ENCODE data around the gene SLC5A2. TPM values are rescaled to one million over a fixed set of nuclear protein-coding genes. Genes with fewer than 3 reads are reported as not detected.
"Not testable (repeated sequence)": the region's sequence is repeated elsewhere in the genome, so short reads cannot be mapped to it uniquely, and the experiment has no call there.

The SLC5A2 gene
- total and polyA plus RNA-seq, 2 of the 13 experiments (the other 11 are each of a cell fraction or from before 2014, with no cell fraction given): 0.24 to 0.97 TPM

- WGBS (ENCODE audit: low lambda C conversion rate): 3% methylated on average over 4 of the region's 4 CpGs
- in situ Hi-C loops (cut with HindIII; ENCODE audit: extremely low pct_ligation_motif_present, low pct_unique_long_range_greater_than_20kb): loop anchor here (25.0 kb wide), 1 partner anchor 227 kb away; the partner anchor contains the start of genes PYCARD, PYDC1 and TRIM72
- H3K4me1 ChIP-seq (ENCODE audit: insufficient read depth, low read length); CTCF ChIA-PET (ENCODE audit: low intra/inter-chr PET ratio, low total read pairs); H3K4me2 ChIP-seq (ENCODE audit: low read depth, low read length); intact Hi-C loops (cut with micrococcal nuclease; ENCODE audit: unreplicated experiment); H4K20me1 ChIP-seq (ENCODE audit: insufficient read depth, low read length); FAIRE-seq; H3K36me3 ChIP-seq (replicated peaks in 1 of 2; ENCODE audit: control insufficient read depth in 1 of 2, insufficient read depth in 2 of 2, low read length in 2 of 2); H3K27ac ChIP-seq (ENCODE audit: extremely low read length, insufficient read depth, low read length); BruUV-seq (replicated peaks); H3K4me3 ChIP-seq (replicated peaks in 1 of 3; ENCODE audit: insufficient read depth in 1 of 3, low read depth in 2 of 3, low read length in 3 of 3); H3K9me3 ChIP-seq (ENCODE audit: low read length); H2AFZ ChIP-seq (ENCODE audit: low read length); H3K9ac ChIP-seq (ENCODE audit: insufficient read depth, low read depth, low read length); POLR2A ChIA-PET; ATAC-seq; DNase-seq (ENCODE audit: low spot score); H3K79me2 ChIP-seq (ENCODE audit: insufficient read depth, low read length): not testable (repeated sequence)
- peaks cover 1 to 19% of the 10 kb centered on the region in 2 experiments; a peak in 2 of 5 replicates for H3K27me3 ChIP-seq (ENCODE audit: control insufficient read depth in 1 of 2, insufficient read depth in 2 of 2, low read length in 2 of 2)
Observed at GRCh38 chr16:31439023-31439422, 43.9 kb upstream of the SLC5A2 start.

GRCh38 chr16:31439519-31439918 is 43.4 kb upstream of the SLC5A2 start:
- Histone ChIP-seq H3K4me3 (replicated peaks in 1 of 3; ENCODE audit: insufficient read depth in 1 of 3, low read depth in 2 of 3, low read length in 3 of 3) (no peak overlapping the region), H4K20me1 (ENCODE audit: insufficient read depth, low read length) (no peaks in the 10 kb centered on the region), H3K27ac (ENCODE audit: extremely low read length, insufficient read depth, low read length) (no peak overlapping the region), H3K9me3 (ENCODE audit: low read length) (no peaks in the 10 kb centered on the region), H3K4me2 (ENCODE audit: low read depth, low read length) (no peak overlapping the region), H3K9ac (ENCODE audit: insufficient read depth, low read depth, low read length) (no peak overlapping the region), H3K36me3 (replicated peaks in 1 of 2; ENCODE audit: control insufficient read depth in 1 of 2, insufficient read depth in 2 of 2, low read length in 2 of 2) (no peaks in the 10 kb centered on the region), H3K4me1 (ENCODE audit: insufficient read depth, low read length) (peaks cover 6% of the 10 kb centered on the region; the same call in 1 of the 2 replicates), H3K79me2 (ENCODE audit: insufficient read depth, low read length) (no peaks in the 10 kb centered on the region), H2AFZ (ENCODE audit: low read length) (no peak overlapping the region), H3K27me3 (ENCODE audit: control insufficient read depth in 1 of 2, insufficient read depth in 2 of 2, low read length in 2 of 2) (peaks cover 1 to 19% of the 10 kb centered on the region in 2 experiments; a peak in 2 of 5 replicates)
- in situ Hi-C loops (cut with HindIII; ENCODE audit: extremely low pct_ligation_motif_present, low pct_unique_long_range_greater_than_20kb) (loop anchor here (25.0 kb wide), 1 partner anchor 227 kb away; the partner anchor contains the start of genes PYCARD, PYDC1 and TRIM72), intact Hi-C loops (cut with micrococcal nuclease; ENCODE audit: unreplicated experiment) (no loop called here)
- WGBS (ENCODE audit: low lambda C conversion rate): 49% methylated on average over 3 of the region's 3 CpGs
- POLR2A ChIA-PET: interaction anchor here (1.3 kb wide), 1 partner anchor 14 kb away, joined by 4 read pairs; no protein-coding TSS in a partner anchor
- CTCF ChIA-PET (ENCODE audit: low intra/inter-chr PET ratio, low total read pairs): no interaction called here
- DNase-seq (ENCODE audit: low spot score) (no peak), FAIRE-seq (no peak), ATAC-seq (no peak)
- BruUV-seq (replicated peaks): no TSS peak
- TF ChIP-seq ZMYM2 (CRISPR knock-in tag; IDR thresholded peaks at IDR 0.05) (no peak), RARA (CRISPR knock-in tag; IDR thresholded peaks at IDR 0.05) (no peak), ZNF414 (CRISPR knock-in tag; IDR thresholded peaks at IDR 0.05) (no peak), SPEN (CRISPR knock-in tag; IDR thresholded peaks at IDR 0.05; ENCODE audit: low read depth) (no peak), ZBTB7B (CRISPR knock-in tag; IDR thresholded peaks at IDR 0.05) (no peak), TSC22D2 (CRISPR knock-in tag; IDR thresholded peaks at IDR 0.05; ENCODE audit: borderline replicate concordance) (no peak), ZNF605 (CRISPR knock-in tag; IDR thresholded peaks at IDR 0.05) (no peak)
